Trophoblast cell (in vitro differentiated cells and primary cell): ENCODE measurements around the gene FAM13A.

ENCODE experiments used
- DNase-seq, 2 donors: peaks; one replicate each; pipeline ENCODE4 v3.0.0-alpha.2; 2016
- H2AFZ ChIP-seq: 2 replicates; pipeline ENCODE4 v1.6.1; 2013; ENCODE audit warnings: low read length, moderate library complexity, mild to moderate bottlenecking; ENCODE audit not compliant: insufficient read depth, poor library complexity
- H2AK5ac ChIP-seq: 2 replicates; pipeline ENCODE4 v1.6.1; 2013; ENCODE audit warnings: mild to moderate bottlenecking, low read length
- H2BK120ac ChIP-seq: 2 replicates; pipeline ENCODE4 v1.6.1; 2013; ENCODE audit warnings: low read length, mild to moderate bottlenecking, moderate library complexity; ENCODE audit not compliant: insufficient read depth, poor library complexity
- H2BK12ac ChIP-seq: 2 replicates; pipeline ENCODE4 v1.6.1; 2013; ENCODE audit warnings: mild to moderate bottlenecking, low read length, moderate library complexity
- H2BK5ac ChIP-seq: 2 replicates; pipeline ENCODE4 v1.6.1; 2013; ENCODE audit warnings: low read length, low read depth, moderate library complexity, mild to moderate bottlenecking; ENCODE audit not compliant: poor library complexity
- H3K14ac ChIP-seq: 2 replicates; pipeline ENCODE4 v1.6.1; 2013; ENCODE audit warnings: mild to moderate bottlenecking, low read length
- H3K18ac ChIP-seq: 2 replicates; pipeline ENCODE4 v1.6.1; 2013; ENCODE audit warnings: mild to moderate bottlenecking, low read length
- H3K23ac ChIP-seq: 2 replicates; pipeline ENCODE4 v1.6.1; 2013; ENCODE audit warnings: low read length
- H3K27ac ChIP-seq: 2 replicates; pipeline ENCODE4 v1.5.1; 2013; ENCODE audit warnings: low read depth, mild to moderate bottlenecking, inconsistent platforms, low read length, moderate library complexity
- H3K27me3 ChIP-seq: 2 replicates; pipeline ENCODE4 v1.6.1; 2013; ENCODE audit warnings: inconsistent platforms, mild to moderate bottlenecking, low read length, moderate library complexity; ENCODE audit not compliant: insufficient read depth
- H3K36me3 ChIP-seq, 2 experiments: 1 replicate in 1 of 2; 2 replicates in 1 of 2; pipeline ENCODE4 v1.6.1; 2013; ENCODE audit warnings: low read length in 2 of 2, mild to moderate bottlenecking in 2 of 2, moderate library complexity in 1 of 2; ENCODE audit not compliant: insufficient read depth in 2 of 2, control insufficient read depth in 1 of 2
- H3K4ac ChIP-seq: 2 replicates; pipeline ENCODE4 v1.6.1; 2013; ENCODE audit warnings: low read depth, mild to moderate bottlenecking, low read length, moderate library complexity
- H3K4me1 ChIP-seq, 2 experiments: 1 replicate in 1 of 2; 2 replicates in 1 of 2; pipeline ENCODE4 v1.6.1; 2013; ENCODE audit warnings: low read length in 2 of 2, mild to moderate bottlenecking in 2 of 2, moderate library complexity in 1 of 2; ENCODE audit not compliant: insufficient read depth in 2 of 2, control insufficient read depth in 1 of 2
- H3K4me2 ChIP-seq: 2 replicates; pipeline ENCODE4 v1.6.1; 2013; ENCODE audit warnings: inconsistent platforms, mild to moderate bottlenecking, low read length, moderate library complexity
- H3K4me3 ChIP-seq: 2 replicates; pipeline ENCODE4 v1.5.1; 2013; ENCODE audit warnings: mild to moderate bottlenecking, low read depth, low read length, inconsistent platforms
- H3K79me1 ChIP-seq: one replicate; pipeline ENCODE4 v1.6.1; 2013; ENCODE audit warnings: low read length
- H3K79me2 ChIP-seq: 2 replicates; pipeline ENCODE4 v1.6.1; 2013; ENCODE audit warnings: low read length, mild to moderate bottlenecking; ENCODE audit not compliant: control insufficient read depth, insufficient read depth, poor library complexity
- H3K9ac ChIP-seq: 2 replicates; pipeline ENCODE4 v1.6.1; 2013; ENCODE audit warnings: mild to moderate bottlenecking, low read length
- H3K9me3 ChIP-seq: 2 replicates; pipeline ENCODE4 v1.6.1; 2013; ENCODE audit warnings: low read depth, mild to moderate bottlenecking, control low read depth, inconsistent platforms, low read length; ENCODE audit not compliant: insufficient read depth
- H4K12ac ChIP-seq: 2 replicates; pipeline ENCODE4 v1.6.1; 2013; ENCODE audit warnings: low read depth, mild to moderate bottlenecking, low read length, moderate library complexity
- H4K8ac ChIP-seq: 2 replicates; pipeline ENCODE4 v1.6.1; 2013; ENCODE audit warnings: low read depth, mild to moderate bottlenecking, low read length, moderate library complexity
- H4K91ac ChIP-seq: one replicate; pipeline ENCODE4 v1.6.1; 2013; ENCODE audit warnings: low read depth, mild to moderate bottlenecking, low read length, moderate library complexity
- WGBS: extraction: QIAGEN DNeasy Blood & Tissue Kit; methylation state at CpG from one replicate; pipeline ENCODE4 v1.1.7; 2013; ENCODE audit warnings: missing lambda C conversion rate; ENCODE audit not compliant: insufficient read length, insufficient coverage; ENCODE audit errors: extremely low coverage; 5-methylcytosine and 5-hydroxymethylcytosine counted together

The FAM13A gene

GRCh38 chr4:88745581-88746163 is 311.3 kb downstream of the FAM13A start:
- H3K23ac ChIP-seq = no peak overlapping the region
- H3K4me3 ChIP-seq = no peak overlapping the region
- no peak overlapping the region for H3K18ac ChIP-seq
- no peak overlapping the region for H2BK120ac ChIP-seq
- no peaks in the 10 kb centered on the region for H3K79me2 ChIP-seq
- no peak overlapping the region for H2BK5ac ChIP-seq
- H3K27me3 ChIP-seq = no peaks in the 10 kb centered on the region
- H2AK5ac ChIP-seq = no peak overlapping the region
- no peak overlapping the region for H3K14ac ChIP-seq
- DNase-seq = no peak
- H2AFZ ChIP-seq = no peak overlapping the region
- WGBS = no CpG with 5 or more reads among the region's 1 CpG
- H4K91ac ChIP-seq = no peak overlapping the region
- H3K79me1 ChIP-seq = no peaks in the 10 kb centered on the region
- no peaks in the 10 kb centered on the region for H3K9me3 ChIP-seq
- H2BK12ac ChIP-seq = no peak overlapping the region
- no peak overlapping the region for H4K8ac ChIP-seq
- H3K27ac ChIP-seq = no peak overlapping the region
- no peak overlapping the region for H3K9ac ChIP-seq
- no peaks in the 10 kb centered on the region for H3K4me1 ChIP-seq
- H3K4ac ChIP-seq = no peak overlapping the region
- no peak overlapping the region for H4K12ac ChIP-seq
- no peak overlapping the region for H3K4me2 ChIP-seq
- H3K36me3 ChIP-seq = peaks cover 0 to 4% of the 10 kb centered on the region in 2 experiments

GRCh38 chr4:88745175-88745574 is 311.8 kb downstream of the FAM13A start:
- no peak overlapping the region for H2AFZ ChIP-seq
- peaks cover 0 to 4% of the 10 kb centered on the region in 2 experiments for H3K36me3 ChIP-seq
- H3K27me3 ChIP-seq = no peaks in the 10 kb centered on the region
- no peak for DNase-seq
- H3K27ac ChIP-seq = no peak overlapping the region
- no peaks in the 10 kb centered on the region for H3K79me1 ChIP-seq
- no CpG with 5 or more reads among the region's 1 CpG for WGBS
- H3K18ac ChIP-seq = no peak overlapping the region
- no peak overlapping the region for H2BK5ac ChIP-seq
- no peak overlapping the region for H4K91ac ChIP-seq
- H3K23ac ChIP-seq = no peak overlapping the region
- no peak overlapping the region for H3K14ac ChIP-seq
- no peak overlapping the region for H3K4me2 ChIP-seq
- H2BK12ac ChIP-seq = no peak overlapping the region
- H4K8ac ChIP-seq = no peak overlapping the region
- no peak overlapping the region for H3K9ac ChIP-seq
- H2AK5ac ChIP-seq = no peak overlapping the region
- no peaks in the 10 kb centered on the region for H3K4me1 ChIP-seq
- H3K4ac ChIP-seq = no peak overlapping the region
- H2BK120ac ChIP-seq = no peak overlapping the region
- no peaks in the 10 kb centered on the region for H3K9me3 ChIP-seq
- no peak overlapping the region for H3K4me3 ChIP-seq
- H3K79me2 ChIP-seq = no peaks in the 10 kb centered on the region
- H4K12ac ChIP-seq = no peak overlapping the region

GRCh38 chr4:88744609-88745008 is 312.4 kb downstream of the FAM13A start:
- H3K4me3 ChIP-seq = no peak overlapping the region
- no peak overlapping the region for H3K9ac ChIP-seq
- no peaks in the 10 kb centered on the region for H3K27me3 ChIP-seq
- no peak overlapping the region for H2BK120ac ChIP-seq
- no peak overlapping the region for H4K91ac ChIP-seq
- no peak overlapping the region for H3K18ac ChIP-seq
- no peaks in the 10 kb centered on the region for H3K79me2 ChIP-seq
- H2BK12ac ChIP-seq = no peak overlapping the region
- H4K8ac ChIP-seq = no peak overlapping the region
- no peak overlapping the region for H3K23ac ChIP-seq
- no peak overlapping the region for H3K14ac ChIP-seq
- H2AK5ac ChIP-seq = no peak overlapping the region
- WGBS = no CpG with 5 or more reads among the region's 3 CpGs
- no peaks in the 10 kb centered on the region for H3K9me3 ChIP-seq
- H3K4me1 ChIP-seq = no peaks in the 10 kb centered on the region
- H3K27ac ChIP-seq = no peak overlapping the region
- peaks cover 0 to 2% of the 10 kb centered on the region in 2 experiments for H3K36me3 ChIP-seq
- H2BK5ac ChIP-seq = no peak overlapping the region
- no peak overlapping the region for H4K12ac ChIP-seq
- H3K4ac ChIP-seq = no peak overlapping the region
- no peak for DNase-seq
- no peak overlapping the region for H3K4me2 ChIP-seq
- H2AFZ ChIP-seq = no peak overlapping the region
- no peaks in the 10 kb centered on the region for H3K79me1 ChIP-seq

- Histone ChIP-seq H3K4me1 (no peaks in the 10 kb centered on the region), H3K4me2 (no peak overlapping the region), H3K23ac (no peak overlapping the region), H3K14ac (no peak overlapping the region), H3K27ac (no peak overlapping the region), H3K4ac (no peak overlapping the region), H4K8ac (no peak overlapping the region), H2BK5ac (no peak overlapping the region), H2BK120ac (no peak overlapping the region), H3K4me3 (no peak overlapping the region), H2BK12ac (no peak overlapping the region), H3K18ac (no peak overlapping the region), H3K9me3 (no peaks in the 10 kb centered on the region), H3K9ac (no peak overlapping the region), H2AFZ (no peak overlapping the region), H4K91ac (no peak overlapping the region), H4K12ac (no peak overlapping the region), H2AK5ac (no peak overlapping the region), H3K79me1 (no peaks in the 10 kb centered on the region), H3K27me3 (no peaks in the 10 kb centered on the region), H3K79me2 (no peaks in the 10 kb centered on the region), H3K36me3 (peaks cover 0 to 2% of the 10 kb centered on the region in 2 experiments)
- WGBS = no CpG with 5 or more reads among the region's 3 CpGs
- DNase-seq = peak in 1 of 2 donors; percentile 77
Observed at GRCh38 chr4:88743696-88744095, 313.3 kb downstream of the FAM13A start.
